Suppressor macrophage treated with lipopolysaccharide for 1 hour (primary cell): Measurements from ENCODE around the gene HOXB3.

ENCODE experiments used
- DNase-seq, 3 donors: peaks; one replicate each; pipeline ENCODE4 v3.0.0-alpha.2; 2020 to 2022

Gene HOXB3

GRCh38 chr17:48625495-48626244, 35.6 kb upstream of the HOXB3 start:
- peak; percentile 40 to 58 (median 45) for DNase-seq

- no peak for DNase-seq
Measured at GRCh38 chr17:48624544-48625494, 34.8 kb upstream of the HOXB3 start.

- DNase-seq = no peak
Measured at GRCh38 chr17:48624118-48624517, 34.1 kb upstream of the HOXB3 start.

- no peak for DNase-seq
Measured at GRCh38 chr17:48623583-48623982, 33.5 kb upstream of the HOXB3 start.

- no peak for DNase-seq
Measured at GRCh38 chr17:48622857-48623256, 32.8 kb upstream of the HOXB3 start.

GRCh38 chr17:48621410-48622392, 31.7 kb upstream of the HOXB3 start:
- DNase-seq = no peak

- DNase-seq = no peak
Measured at GRCh38 chr17:48620461-48621139, 30.6 kb upstream of the HOXB3 start.

GRCh38 chr17:48619826-48620449, 29.9 kb upstream of the HOXB3 start:
- no peak for DNase-seq

- peak; percentile 83 to 90 (median 89) for DNase-seq
Measured at GRCh38 chr17:48618256-48618896, 28.3 kb upstream of the HOXB3 start.

GRCh38 chr17:48617471-48618255, 27.6 kb upstream of the HOXB3 start:
- DNase-seq = no peak

GRCh38 chr17:48616717-48617470, 26.9 kb upstream of the HOXB3 start:
- DNase-seq = no peak

GRCh38 chr17:48615963-48616716, 26.1 kb upstream of the HOXB3 start:
- no peak for DNase-seq

GRCh38 chr17:48615047-48615962, 25.3 kb upstream of the HOXB3 start, which contains the start of gene HOXB8:
HOXB8 (minus strand) TSS chr17:48615292; CDS start chr17:48614704, 588 bp downstream.
- no peak for DNase-seq

- no peak for DNase-seq
Measured at GRCh38 chr17:48613862-48614694, 24.0 kb upstream of the HOXB3 start.

- peak; percentile 39 to 67 (median 48) for DNase-seq
Measured at GRCh38 chr17:48612854-48613691, 23.0 kb upstream of the HOXB3 start.
